ENCODE results near the gene SPNS3.

DNA sequence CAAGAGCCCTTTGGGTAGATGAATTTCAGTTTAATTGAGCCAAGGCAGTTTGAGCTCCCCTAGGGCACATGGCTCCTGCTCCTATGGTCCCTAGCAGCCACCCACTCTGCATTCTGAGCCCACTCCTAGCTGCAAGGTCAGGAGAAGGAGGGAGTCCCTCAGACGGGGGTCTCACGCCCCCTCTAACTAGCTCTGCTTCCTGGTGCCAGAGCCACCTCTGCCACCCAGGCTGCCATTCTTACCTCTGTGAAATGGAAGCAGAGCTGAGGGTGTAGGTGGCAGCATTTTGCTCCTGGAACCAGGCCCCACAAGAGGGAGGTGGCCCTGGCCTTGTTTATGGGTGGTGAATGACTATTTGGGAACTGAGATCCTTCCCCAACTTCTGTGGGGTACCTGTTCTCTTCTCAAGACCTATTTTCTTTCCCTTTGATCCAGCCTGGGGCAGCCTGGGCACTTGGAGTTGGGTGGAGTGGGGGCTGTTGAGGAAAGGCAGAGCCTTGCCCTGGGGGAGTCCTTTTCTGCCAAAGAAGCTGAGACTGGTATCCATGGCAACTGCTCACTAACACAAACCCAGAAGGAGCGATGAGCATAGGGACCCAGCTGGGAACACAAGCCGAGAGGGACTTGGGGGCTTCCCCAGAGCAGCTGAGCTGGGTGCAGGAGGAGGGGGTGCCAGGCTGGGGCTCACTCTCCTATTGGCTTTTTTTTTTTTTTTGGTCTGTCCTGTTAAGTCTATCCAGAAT, 69.7 kb downstream of the SPNS3 start:
- TF ChIP-seq, protein P1, sequence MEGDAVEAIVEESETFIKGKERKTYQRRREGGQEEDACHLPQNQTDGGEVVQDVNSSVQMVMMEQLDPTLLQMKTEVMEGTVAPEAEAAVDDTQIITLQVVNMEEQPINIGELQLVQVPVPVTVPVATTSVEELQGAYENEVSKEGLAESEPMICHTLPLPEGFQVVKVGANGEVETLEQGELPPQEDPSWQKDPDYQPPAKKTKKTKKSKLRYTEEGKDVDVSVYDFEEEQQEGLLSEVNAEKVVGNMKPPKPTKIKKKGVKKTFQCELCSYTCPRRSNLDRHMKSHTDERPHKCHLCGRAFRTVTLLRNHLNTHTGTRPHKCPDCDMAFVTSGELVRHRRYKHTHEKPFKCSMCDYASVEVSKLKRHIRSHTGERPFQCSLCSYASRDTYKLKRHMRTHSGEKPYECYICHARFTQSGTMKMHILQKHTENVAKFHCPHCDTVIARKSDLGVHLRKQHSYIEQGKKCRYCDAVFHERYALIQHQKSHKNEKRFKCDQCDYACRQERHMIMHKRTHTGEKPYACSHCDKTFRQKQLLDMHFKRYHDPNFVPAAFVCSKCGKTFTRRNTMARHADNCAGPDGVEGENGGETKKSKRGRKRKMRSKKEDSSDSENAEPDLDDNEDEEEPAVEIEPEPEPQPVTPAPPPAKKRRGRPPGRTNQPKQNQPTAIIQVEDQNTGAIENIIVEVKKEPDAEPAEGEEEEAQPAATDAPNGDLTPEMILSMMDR (IDR thresholded peaks at IDR 0.05), result no peak
- no peak for TF ChIP-seq POLR2A (IDR thresholded peaks at IDR 0.05)
- no peak for TF ChIP-seq POLR2AphosphoS5 (IDR thresholded peaks at IDR 0.05)

Measured in gastroesophageal sphincter (tissue), 3 donors.